HL-60/S4 (cell line): ENCODE results near the gene CASP3.

Experiments used
- in situ Hi-C: fragments of 300-500 bp; cut with MboI; formaldehyde crosslinking; loops from 2 replicates; pipeline ENCODE4 v1.14.3; 2022; ENCODE audit warnings: low sequenced_read_pairs

The CASP3 gene

GRCh38 chr4:184649026-184649970 is at the start of gene CASP3, which contains the start of gene PRIMPOL:
TSS of gene CASP3 (minus strand) at chr4:184649447. CDS start at chr4:184638453, 10,994 bp downstream.
TSS of gene PRIMPOL (plus strand) at chr4:184649738. CDS start at chr4:184657141, 7,403 bp downstream.
- in situ Hi-C loops: no loop called here

GRCh38 chr4:184697956-184698355 is 48.7 kb upstream of the CASP3 start:
- in situ Hi-C loops: no loop called here

- in situ Hi-C loops: no loop called here
Observed at GRCh38 chr4:184695178-184695896, 46.1 kb upstream of the CASP3 start.

- in situ Hi-C loops: no loop called here
Observed at GRCh38 chr4:184694412-184694956, 45.2 kb upstream of the CASP3 start.

- in situ Hi-C loops: no loop called here
Observed at GRCh38 chr4:184693056-184693455, 43.8 kb upstream of the CASP3 start.

- in situ Hi-C loops: no loop called here
Observed at GRCh38 chr4:184689681-184690080, 40.4 kb upstream of the CASP3 start.

- in situ Hi-C loops: no loop called here
Observed at GRCh38 chr4:184688447-184688846, 39.2 kb upstream of the CASP3 start.

GRCh38 chr4:184688005-184688404 is 38.8 kb upstream of the CASP3 start:
- in situ Hi-C loops: no loop called here

GRCh38 chr4:184684491-184685189 is 35.4 kb upstream of the CASP3 start:
- in situ Hi-C loops: no loop called here

- in situ Hi-C loops: no loop called here
Observed at GRCh38 chr4:184681916-184682315, 32.7 kb upstream of the CASP3 start.

- in situ Hi-C loops: no loop called here
Observed at GRCh38 chr4:184680698-184681097, 31.5 kb upstream of the CASP3 start.

GRCh38 chr4:184675821-184676492 is 26.7 kb upstream of the CASP3 start:
- in situ Hi-C loops: no loop called here

- in situ Hi-C loops: no loop called here
Observed at GRCh38 chr4:184675018-184675417, 25.8 kb upstream of the CASP3 start.

GRCh38 chr4:184674011-184674410 is 24.8 kb upstream of the CASP3 start:
- in situ Hi-C loops: no loop called here

- in situ Hi-C loops: no loop called here
Observed at GRCh38 chr4:184672741-184673140, 23.5 kb upstream of the CASP3 start.

- in situ Hi-C loops: no loop called here
Observed at GRCh38 chr4:184671101-184671500, 21.9 kb upstream of the CASP3 start.

GRCh38 chr4:184669251-184669650 is 20.0 kb upstream of the CASP3 start:
- in situ Hi-C loops: no loop called here

- in situ Hi-C loops: no loop called here
Observed at GRCh38 chr4:184668511-184669114, 19.4 kb upstream of the CASP3 start.

GRCh38 chr4:184668096-184668495 is 18.8 kb upstream of the CASP3 start:
- in situ Hi-C loops: no loop called here

- in situ Hi-C loops: no loop called here
Observed at GRCh38 chr4:184666670-184667069, 17.4 kb upstream of the CASP3 start.
